H1 (cell line): ENCODE data around the gene ATP9B.
A peak's percentile ranks its signal among the peaks of the same experiment; 100 is the strongest.

ENCODE experiments used
- HDAC6 ChIP-seq: IDR thresholded peaks from one replicate; pipeline ENCODE4 v1.7.1; 2012; ENCODE audit warnings: low read depth, mild to moderate bottlenecking, inconsistent platforms, low read length, moderate library complexity
- POLR2AphosphoS5 ChIP-seq: IDR thresholded peaks from 2 replicates; pipeline ENCODE4 v1.6.1; 2011; ENCODE audit warnings: low read depth, low read length
- RAD21 ChIP-seq, 2 experiments: IDR thresholded peaks in 1 of 2; conservative IDR thresholded peaks in 1 of 2; 2 replicates each; pipeline ENCODE4 v1.6.1; 2011; ENCODE audit warnings: low read depth in 2 of 2, low read length in 2 of 2, improper control_type of control experiment in 1 of 2, inconsistent platforms in 1 of 2, mild to moderate bottlenecking in 1 of 2, moderate library complexity in 1 of 2
- RBBP5 ChIP-seq: IDR thresholded peaks from 2 replicates; pipeline ENCODE4 v1.7.1; 2012; ENCODE audit warnings: low read depth, mild to moderate bottlenecking, inconsistent platforms, low read length, moderate library complexity, borderline replicate concordance
- RXRA ChIP-seq: IDR thresholded peaks from 2 replicates; pipeline ENCODE4 v1.6.1; 2011; ENCODE audit warnings: low read depth, mild to moderate bottlenecking, low read length, moderate library complexity; ENCODE audit not compliant: insufficient read depth
- TAF1 ChIP-seq: IDR thresholded peaks from 2 replicates; pipeline ENCODE4 v1.6.1; 2011; ENCODE audit warnings: mild to moderate bottlenecking, low read depth, low read length
- TF ChIP-seq, protein P1 (sequence below), 3 experiments: IDR thresholded peaks; 1 replicate in 2 of 3; 2 replicates in 1 of 3; pipeline versions ENCODE4 v1.5.1 to v1.6.1; 2011; ENCODE audit warnings: low read length in 3 of 3, mild to moderate bottlenecking in 3 of 3, inconsistent platforms in 2 of 3, low read depth in 1 of 3, moderate library complexity in 1 of 3; ENCODE audit not compliant: insufficient read depth in 1 of 3; ENCODE audit errors: control extremely low read depth in 1 of 3
- TF ChIP-seq, protein P2 (sequence below): IDR thresholded peaks from 2 replicates; pipeline ENCODE4 v1.6.1; 2012; ENCODE audit warnings: low read length, inconsistent platforms

DNA sequence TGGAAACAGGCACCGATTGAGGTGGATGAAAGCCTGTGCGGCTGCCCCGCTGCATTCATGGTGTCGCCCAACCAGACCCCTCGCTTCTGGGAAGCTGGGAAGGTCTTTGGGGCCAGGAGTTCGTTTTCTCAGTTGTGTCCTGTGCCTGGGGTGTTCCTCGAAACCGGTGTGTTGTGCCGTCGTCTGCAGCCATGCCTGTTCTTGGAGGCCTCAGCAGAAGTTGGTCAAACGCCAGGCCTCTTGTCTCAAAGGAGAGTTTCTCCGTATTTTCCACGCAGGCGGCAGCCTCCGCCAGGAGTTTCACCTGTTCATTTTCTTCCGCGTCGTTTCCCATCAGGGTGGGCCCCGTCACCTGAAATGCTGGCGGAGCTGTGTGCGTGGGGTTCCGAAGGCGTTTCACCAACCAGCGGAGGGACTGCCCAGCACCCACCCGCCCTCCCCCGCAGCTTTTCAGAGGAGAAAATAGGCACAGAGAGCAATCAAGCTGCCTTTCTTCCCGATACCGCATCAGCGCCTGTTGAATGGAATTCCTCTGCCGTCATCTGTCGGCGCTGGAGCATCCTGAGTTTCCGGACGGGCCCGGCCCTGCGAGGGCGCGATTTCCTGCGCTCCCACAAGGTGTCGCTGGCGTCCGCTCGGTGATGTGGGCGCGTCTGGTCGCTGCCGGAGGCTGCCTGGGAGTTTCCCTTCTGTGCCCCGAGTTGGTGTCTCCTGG is 309.5 kb downstream of the ATP9B start:
- TF ChIP-seq, protein P1, sequence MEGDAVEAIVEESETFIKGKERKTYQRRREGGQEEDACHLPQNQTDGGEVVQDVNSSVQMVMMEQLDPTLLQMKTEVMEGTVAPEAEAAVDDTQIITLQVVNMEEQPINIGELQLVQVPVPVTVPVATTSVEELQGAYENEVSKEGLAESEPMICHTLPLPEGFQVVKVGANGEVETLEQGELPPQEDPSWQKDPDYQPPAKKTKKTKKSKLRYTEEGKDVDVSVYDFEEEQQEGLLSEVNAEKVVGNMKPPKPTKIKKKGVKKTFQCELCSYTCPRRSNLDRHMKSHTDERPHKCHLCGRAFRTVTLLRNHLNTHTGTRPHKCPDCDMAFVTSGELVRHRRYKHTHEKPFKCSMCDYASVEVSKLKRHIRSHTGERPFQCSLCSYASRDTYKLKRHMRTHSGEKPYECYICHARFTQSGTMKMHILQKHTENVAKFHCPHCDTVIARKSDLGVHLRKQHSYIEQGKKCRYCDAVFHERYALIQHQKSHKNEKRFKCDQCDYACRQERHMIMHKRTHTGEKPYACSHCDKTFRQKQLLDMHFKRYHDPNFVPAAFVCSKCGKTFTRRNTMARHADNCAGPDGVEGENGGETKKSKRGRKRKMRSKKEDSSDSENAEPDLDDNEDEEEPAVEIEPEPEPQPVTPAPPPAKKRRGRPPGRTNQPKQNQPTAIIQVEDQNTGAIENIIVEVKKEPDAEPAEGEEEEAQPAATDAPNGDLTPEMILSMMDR (IDR thresholded peaks at IDR 0.05; ENCODE audit: control extremely low read depth in 1 of 3, insufficient read depth in 1 of 3, low read depth in 1 of 3, low read length in 3 of 3) = peak in 2 of 3 experiments; percentile 96 to 98; a peak in 3 of 4 replicates
- TF ChIP-seq RAD21 (IDR thresholded peaks at IDR 0.05 in 1 of 2, conservative IDR thresholded peaks at IDR 0.05 in 1 of 2; ENCODE audit: low read depth in 2 of 2, low read length in 2 of 2) = peak; percentile 90 to 91
- peak; percentile 50; the same call in 1 of the 2 replicates for TF ChIP-seq RBBP5
- no peak for TF ChIP-seq HDAC6
- TF ChIP-seq, protein P2, sequence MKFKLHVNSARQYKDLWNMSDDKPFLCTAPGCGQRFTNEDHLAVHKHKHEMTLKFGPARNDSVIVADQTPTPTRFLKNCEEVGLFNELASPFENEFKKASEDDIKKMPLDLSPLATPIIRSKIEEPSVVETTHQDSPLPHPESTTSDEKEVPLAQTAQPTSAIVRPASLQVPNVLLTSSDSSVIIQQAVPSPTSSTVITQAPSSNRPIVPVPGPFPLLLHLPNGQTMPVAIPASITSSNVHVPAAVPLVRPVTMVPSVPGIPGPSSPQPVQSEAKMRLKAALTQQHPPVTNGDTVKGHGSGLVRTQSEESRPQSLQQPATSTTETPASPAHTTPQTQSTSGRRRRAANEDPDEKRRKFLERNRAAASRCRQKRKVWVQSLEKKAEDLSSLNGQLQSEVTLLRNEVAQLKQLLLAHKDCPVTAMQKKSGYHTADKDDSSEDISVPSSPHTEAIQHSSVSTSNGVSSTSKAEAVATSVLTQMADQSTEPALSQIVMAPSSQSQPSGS = no peak
- no peak for TF ChIP-seq RXRA
- peak; percentile 37; the same call in 1 of the 2 replicates for TF ChIP-seq TAF1
- peak; percentile 56; the same call in 1 of the 2 replicates for TF ChIP-seq POLR2AphosphoS5
